SK-N-SH (cell line): ENCODE measurements around the gene CPZ. TPM values are rescaled to one million over a fixed set of nuclear protein-coding genes. Genes with fewer than 3 reads are reported as not detected.

Experiments used
- CTCF ChIA-PET: fragments of 300-600, 350-600 bp; formaldehyde crosslinking; extraction: SDS; loops from one replicate; lab custom pipeline; 2021; lab: Yijun Ruan, JAX
- POLR2A ChIA-PET: fragments of 350-600 bp; sonication (Branson Sonifier 250); formaldehyde crosslinking; extraction: SDS; loops from one replicate; lab custom pipeline; 2020; ENCODE audit warnings: antibody characterized with exemption, inconsistent platforms; lab: Yijun Ruan, JAX
- DNase-seq: peaks from one replicate; pipeline ENCODE4 v3.0.0; 2012
- H2AFZ ChIP-seq: fragments of 200-600 bp; sonication (generic); 2 replicates; pipeline ENCODE4 v1.8.1; 2016; ENCODE audit warnings: antibody characterized with exemption, mild to moderate bottlenecking, low read depth
- H3F3A ChIP-seq: fragments of 200-600 bp; sonication (generic); replicated peaks from 2 replicates; pipeline ENCODE3; 2016; ENCODE audit warnings: antibody characterized with exemption, mild to moderate bottlenecking; ENCODE audit not compliant: insufficient read depth
- H3K27ac ChIP-seq, 2 experiments: fragments of 200-500 bp in 1 of 2; fragments of 200-600 bp in 1 of 2; sonication (Bioruptor generic) in 1 of 2; sonication (generic), shearing (Covaris generic) in 1 of 2; 2 replicates each; pipeline versions ENCODE4 v1.5.1 to v1.6.1; 2014 to 2016; ENCODE audit warnings: low read depth in 2 of 2, inconsistent platforms in 1 of 2, low read length in 1 of 2, mild to moderate bottlenecking in 1 of 2, mixed read lengths in 1 of 2
- H3K27me3 ChIP-seq: fragments of 200-600 bp; sonication (generic), shearing (Covaris generic); 2 replicates; pipeline ENCODE4 v1.6.1; 2016; ENCODE audit warnings: mixed run types; ENCODE audit not compliant: insufficient read depth
- H3K36me3 ChIP-seq, 2 experiments: fragments of 200-500 bp in 1 of 2; fragments of 200-600 bp in 1 of 2; sonication (Bioruptor generic) in 1 of 2; sonication (generic) in 1 of 2; replicated peaks in 1 of 2; 2 replicates each; pipeline versions ENCODE3 to v1.5.1; 2014 to 2016; ENCODE audit warnings: low read length in 1 of 2, mild to moderate bottlenecking in 1 of 2; ENCODE audit not compliant: insufficient read depth in 2 of 2, control insufficient read depth in 1 of 2
- H3K4me1 ChIP-seq, 2 experiments: fragments of 200-500 bp in 1 of 2; fragments of 200-600 bp in 1 of 2; sonication (Bioruptor generic) in 1 of 2; sonication (generic), shearing (Covaris generic) in 1 of 2; 2 replicates each; pipeline versions ENCODE4 v1.5.1 to v1.6.1; 2014 to 2016; ENCODE audit warnings: low read depth in 1 of 2, low read length in 1 of 2, mixed run types in 1 of 2; ENCODE audit not compliant: insufficient read depth in 2 of 2, control insufficient read depth in 1 of 2
- H3K4me2 ChIP-seq: fragments of 200-600 bp; sonication (generic), shearing (Covaris generic); 2 replicates; pipeline ENCODE4 v1.6.1; 2017; ENCODE audit warnings: mixed run types
- H3K4me3 ChIP-seq, 2 experiments: fragments of 200-500 bp in 1 of 2; fragments of 200-600 bp in 1 of 2; sonication (Bioruptor generic) in 1 of 2; sonication (generic), shearing (Covaris generic) in 1 of 2; 2 replicates each; pipeline versions ENCODE4 v1.5.1 to v1.8.1; 2014 to 2016; ENCODE audit warnings: low read depth in 2 of 2, inconsistent platforms in 1 of 2, low read length in 1 of 2, mild to moderate bottlenecking in 1 of 2, mixed read lengths in 1 of 2, moderate library complexity in 1 of 2
- H3K79me2 ChIP-seq: fragments of 200-600 bp; sonication (generic); 2 replicates; pipeline ENCODE4 v1.8.1; 2017; ENCODE audit warnings: mild to moderate bottlenecking; ENCODE audit not compliant: insufficient read depth
- H3K9ac ChIP-seq: fragments of 200-600 bp; sonication (generic); 2 replicates; pipeline ENCODE4 v1.6.1; 2017; ENCODE audit warnings: mixed run types
- H3K9me2 ChIP-seq: fragments of 200-600 bp; sonication (generic); 2 replicates; pipeline ENCODE4 v1.6.1; 2017; ENCODE audit warnings: mixed run types
- H3K9me3 ChIP-seq: fragments of 200-600 bp; sonication (generic); 2 replicates; pipeline ENCODE4 v1.6.1; 2017; ENCODE audit warnings: mixed run types, mild to moderate bottlenecking, moderate library complexity
- H4K20me1 ChIP-seq: fragments of 200-600 bp; sonication (generic); 2 replicates; pipeline ENCODE4 v1.6.1; 2017; ENCODE audit warnings: mild to moderate bottlenecking, mixed run types; ENCODE audit not compliant: insufficient read depth
- CHD2 ChIP-seq: fragments of 150-350 bp; IDR thresholded peaks from 2 replicates; pipeline ENCODE4 v1.6.1; 2018; ENCODE audit warnings: low read length; ENCODE audit not compliant: partially characterized antibody
- CTCF ChIP-seq: fragments of 200-600 bp; sonication (generic); IDR thresholded peaks from 2 replicates; pipeline ENCODE4 v1.6.1; 2017; ENCODE audit warnings: antibody characterized with exemption, mild to moderate bottlenecking, moderate library complexity
- ELF1 ChIP-seq: IDR thresholded peaks from 2 replicates; pipeline ENCODE4 v1.4.0; 2012
- EZH2phosphoT487 ChIP-seq: fragments of 200-600 bp; sonication (generic); IDR thresholded peaks from 2 replicates; pipeline ENCODE4 v1.6.1; 2017; ENCODE audit warnings: low read depth, mixed run types, mild to moderate bottlenecking, antibody characterized with exemption, moderate library complexity, borderline replicate concordance
- FOXM1 ChIP-seq: IDR thresholded peaks from 2 replicates; pipeline ENCODE4 v1.4.0; 2012; ENCODE audit warnings: low read depth, mild to moderate bottlenecking
- GABPA ChIP-seq: IDR thresholded peaks from 2 replicates; pipeline ENCODE4 v1.4.0; 2012; ENCODE audit warnings: low read depth, mild to moderate bottlenecking
- GATA2 ChIP-seq: sonication (generic); formaldehyde crosslinking; IDR thresholded peaks from 2 replicates; pipeline ENCODE4 v1.5.0; 2020; ENCODE audit warnings: mild to moderate bottlenecking, missing genetic modification reagents
- IRF3 ChIP-seq: fragments of 150-350 bp; IDR thresholded peaks from 2 replicates; pipeline ENCODE4 v1.6.1; 2016; ENCODE audit warnings: mild to moderate bottlenecking, low read depth, low read length
- MAX ChIP-seq: IDR thresholded peaks from 2 replicates; pipeline ENCODE4 v1.4.0; 2012; ENCODE audit warnings: low read depth
- MEF2A ChIP-seq: IDR thresholded peaks from 2 replicates; pipeline ENCODE4 v1.4.0; 2012; ENCODE audit warnings: low read depth, borderline replicate concordance
- MXI1 ChIP-seq: IDR thresholded peaks from 2 replicates; pipeline ENCODE4 v1.6.1; 2012; ENCODE audit warnings: mild to moderate bottlenecking, low read depth, low read length, improper control_type of control experiment
- NFIC ChIP-seq: IDR thresholded peaks from 2 replicates; pipeline ENCODE4 v1.4.0; 2012; ENCODE audit warnings: borderline replicate concordance
- POLR2AphosphoS5 ChIP-seq: IDR thresholded peaks from 2 replicates; pipeline ENCODE4 v1.6.1; 2012; ENCODE audit warnings: low read depth, low read length
- RAD21 ChIP-seq: IDR thresholded peaks from 2 replicates; pipeline ENCODE4 v1.6.1; 2012; ENCODE audit warnings: mild to moderate bottlenecking, low read length
- RCOR1 ChIP-seq: fragments of 150-350 bp; IDR thresholded peaks from 2 replicates; pipeline ENCODE4 v1.6.1; 2017; ENCODE audit warnings: antibody characterized with exemption, low read length
- SMC3 ChIP-seq: IDR thresholded peaks from 2 replicates; pipeline ENCODE4 v1.6.1; 2012; ENCODE audit warnings: low read depth, low read length, improper control_type of control experiment
- TAF1 ChIP-seq: IDR thresholded peaks from 2 replicates; pipeline ENCODE4 v1.6.1; 2012; ENCODE audit warnings: low read depth, mild to moderate bottlenecking, low read length, moderate library complexity, borderline replicate concordance
- TCF12 ChIP-seq: IDR thresholded peaks from 2 replicates; pipeline ENCODE4 v1.4.0; 2012
- TEAD4 ChIP-seq: IDR thresholded peaks from 2 replicates; pipeline ENCODE4 v1.4.0; 2012; ENCODE audit warnings: mild to moderate bottlenecking, borderline replicate concordance; ENCODE audit not compliant: insufficient read depth
- USF2 ChIP-seq: fragments of 150-350 bp; IDR thresholded peaks from 2 replicates; pipeline ENCODE4 v1.6.1; 2017; ENCODE audit warnings: antibody characterized with exemption, low read length, low read depth, borderline replicate concordance
- WGBS: methylation state at CpG from one replicate; pipeline ENCODE4 v1.1.6; 2017; ENCODE audit warnings: low lambda C conversion rate; 5-methylcytosine and 5-hydroxymethylcytosine counted together
- polyA plus RNA-seq, 3 experiments: library from polyadenylated mRNA; depleted of rRNA; stranded (reverse); fragments of >200 nt; gene quantifications; 2 replicates each; pipeline ENCODE4 v1.2.3, GENCODE V29; 2012

Gene CPZ
- polyA plus RNA-seq, 1 of the 3 experiments (the other 2 are of a cell fraction) = not detected

GRCh38 chr4:8656185-8656517 lies 63.6 kb downstream of the CPZ start:
- no peak for DNase-seq
- H3K9me3 ChIP-seq = no peaks in the 10 kb centered on the region
- CTCF ChIA-PET = interaction anchor here (1.2 kb wide), 1 partner anchor 262 kb away, joined by 3 read pairs; no protein-coding TSS in a partner anchor
- no peak overlapping the region for H3K4me2 ChIP-seq
- H3K9me2 ChIP-seq = no peaks in the 10 kb centered on the region
- H3K36me3 ChIP-seq = no peaks in the 10 kb centered on the region
- H3K9ac ChIP-seq = no peak overlapping the region
- no peaks in the 10 kb centered on the region for H4K20me1 ChIP-seq
- WGBS = 57% methylated on average over 11 of the region's 11 CpGs
- TF ChIP-seq TAF1 (no peak), RCOR1 (no peak), GATA2 (CRISPR knock-in tag) (no peak), FOXM1 (no peak), SMC3 (no peak), CTCF (no peak), ELF1 (no peak), USF2 (no peak)
- POLR2A ChIA-PET = no interaction called here
- H3F3A ChIP-seq = no peaks in the 10 kb centered on the region
- H3K27me3 ChIP-seq = no peaks in the 10 kb centered on the region
- H2AFZ ChIP-seq = no peak overlapping the region
- no peak overlapping the region for H3K27ac ChIP-seq
- no peaks in the 10 kb centered on the region for H3K4me1 ChIP-seq
- no peak overlapping the region for H3K4me3 ChIP-seq
- H3K79me2 ChIP-seq = no peaks in the 10 kb centered on the region

- Histone ChIP-seq H3K27me3 (no peaks in the 10 kb centered on the region), H3K79me2 (no peaks in the 10 kb centered on the region), H3K4me1 (no peaks in the 10 kb centered on the region), H3K4me2 (no peak overlapping the region), H4K20me1 (no peaks in the 10 kb centered on the region), H3F3A (no peaks in the 10 kb centered on the region), H3K9me3 (no peaks in the 10 kb centered on the region)
- 21% methylated on average over 9 of the region's 17 CpGs for WGBS
- no peak for TF ChIP-seq CHD2
- TF ChIP-seq GATA2 (CRISPR knock-in tag) = no peak
- TF ChIP-seq MEF2A = no peak
- TF ChIP-seq MAX = no peak
- no peak for TF ChIP-seq MXI1
- TF ChIP-seq IRF3 = no peak
- no peak for TF ChIP-seq GABPA
- no peak for TF ChIP-seq USF2
- no peak for TF ChIP-seq TEAD4
- no peak for TF ChIP-seq CTCF
- TF ChIP-seq RAD21 = no peak
- TF ChIP-seq EZH2phosphoT487 = no peak
- TF ChIP-seq POLR2AphosphoS5 = no peak
- no peak for TF ChIP-seq TCF12
- no peak for TF ChIP-seq TAF1
- no peak for TF ChIP-seq FOXM1
- TF ChIP-seq RCOR1 = no peak
- no peak for TF ChIP-seq NFIC
- TF ChIP-seq, all 33 proteins: peak for 0
- no peak overlapping the region for H2AFZ ChIP-seq
- no peak overlapping the region for H3K4me3 ChIP-seq
- CTCF ChIA-PET = interaction anchor here (1.2 kb wide), 1 partner anchor 49 kb away, joined by 3 read pairs; no protein-coding TSS in a partner anchor
- H3K9ac ChIP-seq = no peak overlapping the region
- H3K36me3 ChIP-seq = no peaks in the 10 kb centered on the region
- POLR2A ChIA-PET = no interaction called here
- H3K27ac ChIP-seq = no peak overlapping the region
- H3K9me2 ChIP-seq = no peaks in the 10 kb centered on the region
- no peak for DNase-seq
These were observed 64.3 kb downstream of the CPZ start for GRCh38 chr4:8656711-8657380.
